PFSK-1 (cell line): ENCODE measurements around the gene EPN1.

Experiments used
- FOXP2 ChIP-seq: optimal IDR thresholded peaks from 2 replicates; pipeline ENCODE3; 2011; ENCODE audit warnings: borderline replicate concordance, control low read depth, inconsistent platforms; ENCODE audit not compliant: insufficient read depth; ENCODE audit errors: extremely low read length, extremely low read depth
- POLR2AphosphoS5 ChIP-seq: IDR thresholded peaks from 2 replicates; pipeline ENCODE4 v1.6.1; 2012; ENCODE audit warnings: low read depth, mild to moderate bottlenecking, control low read depth, low read length, moderate library complexity
- SIN3A ChIP-seq: IDR thresholded peaks from 2 replicates; pipeline ENCODE4 v1.6.1; 2012; ENCODE audit warnings: mild to moderate bottlenecking, low read length, moderate library complexity, borderline replicate concordance; ENCODE audit not compliant: insufficient read depth
- TAF1 ChIP-seq: IDR thresholded peaks from 2 replicates; pipeline ENCODE4 v1.6.1; 2012; ENCODE audit warnings: low read length, control low read depth, borderline replicate concordance; ENCODE audit not compliant: insufficient read depth
- TF ChIP-seq, protein P1 (sequence below), 2 experiments: IDR thresholded peaks; 2 replicates each; pipeline versions ENCODE4 v1.6.1 to v1.8.0; 2011 to 2012; ENCODE audit warnings: low read depth in 2 of 2, low read length in 2 of 2, control low read depth in 1 of 2, inconsistent platforms in 1 of 2, mild to moderate bottlenecking in 1 of 2, moderate library complexity in 1 of 2; ENCODE audit not compliant: insufficient read depth in 1 of 2

DNA sequence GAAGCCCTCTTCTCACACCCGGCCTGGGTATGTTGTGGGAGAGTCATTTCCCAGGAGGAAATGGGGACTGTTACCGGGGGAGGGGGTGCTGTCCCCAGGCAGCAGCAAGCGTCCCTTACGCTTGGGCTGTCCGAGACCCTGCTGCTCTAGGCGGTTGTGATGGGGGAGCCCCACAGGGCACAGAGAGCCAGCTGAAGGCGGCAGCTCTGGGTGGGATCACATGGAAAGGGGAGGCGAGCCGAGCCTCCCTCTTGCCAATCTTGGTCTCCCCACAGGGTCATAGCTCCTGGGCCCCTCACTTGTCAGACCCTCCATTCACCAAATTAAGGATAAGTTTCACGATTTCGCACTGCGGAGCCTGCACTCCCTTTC is 22.0 kb downstream of the EPN1 start:
- TF ChIP-seq SIN3A (no peak), TAF1 (no peak), POLR2AphosphoS5 (no peak), FOXP2 (no peak)
- TF ChIP-seq, protein P1, sequence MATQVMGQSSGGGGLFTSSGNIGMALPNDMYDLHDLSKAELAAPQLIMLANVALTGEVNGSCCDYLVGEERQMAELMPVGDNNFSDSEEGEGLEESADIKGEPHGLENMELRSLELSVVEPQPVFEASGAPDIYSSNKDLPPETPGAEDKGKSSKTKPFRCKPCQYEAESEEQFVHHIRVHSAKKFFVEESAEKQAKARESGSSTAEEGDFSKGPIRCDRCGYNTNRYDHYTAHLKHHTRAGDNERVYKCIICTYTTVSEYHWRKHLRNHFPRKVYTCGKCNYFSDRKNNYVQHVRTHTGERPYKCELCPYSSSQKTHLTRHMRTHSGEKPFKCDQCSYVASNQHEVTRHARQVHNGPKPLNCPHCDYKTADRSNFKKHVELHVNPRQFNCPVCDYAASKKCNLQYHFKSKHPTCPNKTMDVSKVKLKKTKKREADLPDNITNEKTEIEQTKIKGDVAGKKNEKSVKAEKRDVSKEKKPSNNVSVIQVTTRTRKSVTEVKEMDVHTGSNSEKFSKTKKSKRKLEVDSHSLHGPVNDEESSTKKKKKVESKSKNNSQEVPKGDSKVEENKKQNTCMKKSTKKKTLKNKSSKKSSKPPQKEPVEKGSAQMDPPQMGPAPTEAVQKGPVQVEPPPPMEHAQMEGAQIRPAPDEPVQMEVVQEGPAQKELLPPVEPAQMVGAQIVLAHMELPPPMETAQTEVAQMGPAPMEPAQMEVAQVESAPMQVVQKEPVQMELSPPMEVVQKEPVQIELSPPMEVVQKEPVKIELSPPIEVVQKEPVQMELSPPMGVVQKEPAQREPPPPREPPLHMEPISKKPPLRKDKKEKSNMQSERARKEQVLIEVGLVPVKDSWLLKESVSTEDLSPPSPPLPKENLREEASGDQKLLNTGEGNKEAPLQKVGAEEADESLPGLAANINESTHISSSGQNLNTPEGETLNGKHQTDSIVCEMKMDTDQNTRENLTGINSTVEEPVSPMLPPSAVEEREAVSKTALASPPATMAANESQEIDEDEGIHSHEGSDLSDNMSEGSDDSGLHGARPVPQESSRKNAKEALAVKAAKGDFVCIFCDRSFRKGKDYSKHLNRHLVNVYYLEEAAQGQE (IDR thresholded peaks at IDR 0.05; ENCODE audit: insufficient read depth in 1 of 2, low read depth in 2 of 2, low read length in 2 of 2), result no peak
